NCI-H774 (cell line): Measurements from ENCODE around the gene ULK3.

Experiments
- DNase-seq: peaks from one replicate; lab custom pipeline; 2025; lab: John Stamatoyannopoulos, UW

ULK3 gene

GRCh38 chr15:74821091-74821789 lies 21.7 kb downstream of the ULK3 start:
- no peak for DNase-seq

- DNase-seq, result no peak
Measured at GRCh38 chr15:74820056-74820455, 22.9 kb downstream of the ULK3 start.

DNA sequence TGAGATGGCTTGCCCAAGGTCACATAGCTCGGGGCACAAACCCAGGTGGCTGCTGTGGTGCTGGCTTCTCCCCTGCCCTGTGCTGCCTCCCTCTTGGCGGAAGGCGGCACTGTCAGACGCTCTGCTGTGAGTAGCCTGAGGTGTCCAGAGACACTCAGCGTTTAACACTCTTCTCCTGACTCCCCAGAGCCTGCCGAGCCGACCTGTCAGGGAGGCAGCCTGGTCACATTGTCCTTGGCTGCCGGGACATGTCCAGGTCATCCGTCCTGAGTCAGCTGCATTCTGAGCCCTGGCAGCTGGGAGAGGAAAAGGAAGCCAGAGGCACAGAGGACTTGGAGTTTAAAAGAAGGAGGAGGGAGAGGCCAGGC lies 25.6 kb downstream of the ULK3 start:
- DNase-seq, result no peak

GRCh38 chr15:74816624-74817369 lies 26.2 kb downstream of the ULK3 start:
- no peak for DNase-seq

DNA sequence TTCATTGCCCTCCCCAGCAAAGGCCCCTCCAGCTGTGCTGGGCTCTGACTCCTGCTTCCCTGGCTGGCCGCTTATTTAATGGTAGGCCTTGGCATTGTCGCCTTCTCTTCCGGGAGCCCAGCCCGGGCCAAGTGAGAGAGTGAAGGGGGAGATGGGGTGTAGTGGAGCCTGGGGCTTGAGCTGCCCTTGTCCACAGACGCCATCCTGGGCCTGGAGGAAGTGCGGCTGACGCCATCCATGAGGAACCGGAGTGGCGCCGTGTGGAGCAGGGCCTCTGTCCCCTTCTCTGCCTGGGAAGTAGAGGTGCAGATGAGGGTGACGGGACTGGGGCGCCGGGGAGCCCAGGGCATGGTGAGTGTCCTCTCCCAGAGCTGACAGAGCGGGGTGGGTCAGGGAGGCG lies 27.0 kb downstream of the ULK3 start:
- no peak for DNase-seq

GRCh38 chr15:74815121-74815934 lies 27.6 kb downstream of the ULK3 start:
- DNase-seq, result no peak

- DNase-seq, result no peak
Measured at GRCh38 chr15:74812533-74812932, 30.4 kb downstream of the ULK3 start, which contains the start of gene LMAN1L. Gene LMAN1L (plus strand): TSS chr15:74812835. CDS start chr15:74812855, 20 bp downstream.

- DNase-seq, result no peak
Measured at GRCh38 chr15:74809956-74810355, 33.0 kb downstream of the ULK3 start.

GRCh38 chr15:74809242-74809641 lies 33.7 kb downstream of the ULK3 start:
- no peak for DNase-seq

- DNase-seq, result no peak
Measured at GRCh38 chr15:74808840-74809229, 34.1 kb downstream of the ULK3 start.

- peak; percentile 42 for DNase-seq
Measured at GRCh38 chr15:74808078-74808839, 34.7 kb downstream of the ULK3 start.

- DNase-seq, result no peak
Measured at GRCh38 chr15:74807282-74807681, 35.7 kb downstream of the ULK3 start.

- no peak for DNase-seq
Measured at GRCh38 chr15:74804935-74805334, 38.0 kb downstream of the ULK3 start.

DNA sequence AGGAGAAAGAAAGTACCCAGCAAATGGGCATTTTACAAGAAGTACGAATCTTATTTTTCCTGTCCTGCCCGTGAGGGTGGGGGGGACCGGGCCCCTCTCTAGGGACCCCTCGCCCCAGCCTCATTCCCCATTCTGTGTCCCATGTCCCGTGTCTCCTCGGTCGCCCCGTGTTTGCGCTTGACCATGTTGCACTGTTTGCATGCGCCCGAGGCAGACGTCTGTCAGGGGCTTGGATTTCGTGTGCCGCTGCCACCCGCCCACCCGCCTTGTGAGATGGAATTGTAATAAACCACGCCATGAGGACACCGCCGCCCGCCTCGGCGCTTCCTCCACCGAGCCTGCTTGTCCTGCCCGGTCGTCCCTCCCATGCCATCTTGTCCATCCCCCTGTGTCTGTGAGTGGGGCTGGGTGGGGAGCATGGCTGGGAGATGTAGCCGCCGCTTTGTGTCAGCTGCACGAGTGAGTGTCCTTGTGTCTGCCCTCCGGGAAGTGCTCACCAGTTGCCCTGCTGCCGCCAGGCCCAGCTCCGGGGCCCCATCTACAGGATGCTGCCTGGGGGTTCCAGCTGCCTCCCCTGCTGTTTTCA lies 40.0 kb downstream of the ULK3 start:
- no peak for DNase-seq

DNA sequence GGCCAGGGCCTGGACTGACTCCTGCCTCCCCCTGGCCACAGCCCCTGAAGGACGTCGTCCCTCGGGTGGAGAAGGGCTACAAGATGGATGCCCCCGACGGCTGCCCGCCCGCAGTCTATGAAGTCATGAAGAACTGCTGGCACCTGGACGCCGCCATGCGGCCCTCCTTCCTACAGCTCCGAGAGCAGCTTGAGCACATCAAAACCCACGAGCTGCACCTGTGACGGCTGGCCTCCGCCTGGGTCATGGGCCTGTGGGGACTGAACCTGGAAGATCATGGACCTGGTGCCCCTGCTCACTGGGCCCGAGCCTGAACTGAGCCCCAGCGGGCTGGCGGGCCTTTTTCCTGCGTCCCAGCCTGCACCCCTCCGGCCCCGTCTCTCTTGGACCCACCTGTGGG lies 40.7 kb downstream of the ULK3 start:
- DNase-seq, result no peak

DNA sequence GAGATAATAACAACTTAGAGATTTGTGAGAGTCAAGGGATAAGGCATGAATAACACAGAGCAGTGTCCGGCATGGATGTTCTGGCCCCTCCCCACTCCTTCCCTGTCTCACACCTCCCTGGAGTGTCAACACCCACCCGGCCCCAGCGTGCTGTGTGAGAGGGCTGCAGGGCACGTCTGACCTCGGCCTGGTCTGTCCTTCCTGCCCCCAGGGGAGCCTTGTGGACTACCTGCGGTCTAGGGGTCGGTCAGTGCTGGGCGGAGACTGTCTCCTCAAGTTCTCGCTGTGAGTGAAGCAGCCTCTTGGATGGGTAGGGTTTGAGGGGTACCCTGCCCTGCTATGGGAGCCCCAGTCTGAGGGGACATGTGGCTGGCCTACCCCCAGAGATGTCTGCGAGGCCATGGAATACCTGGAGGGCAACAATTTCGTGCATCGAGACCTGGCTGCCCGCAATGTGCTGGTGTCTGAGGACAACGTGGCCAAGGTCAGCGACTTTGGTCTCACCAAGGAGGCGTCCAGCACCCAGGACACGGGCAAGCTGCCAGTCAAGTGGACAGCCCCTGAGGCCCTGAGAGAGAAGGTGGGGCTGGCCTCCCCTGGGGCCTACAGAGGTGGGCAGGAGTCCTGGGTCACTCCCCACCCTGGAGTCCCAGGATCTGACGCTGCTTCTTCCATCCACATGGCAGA lies 41.5 kb downstream of the ULK3 start:
- no peak for DNase-seq

GRCh38 chr15:74800559-74801094 lies 42.3 kb downstream of the ULK3 start:
- no peak for DNase-seq

DNA sequence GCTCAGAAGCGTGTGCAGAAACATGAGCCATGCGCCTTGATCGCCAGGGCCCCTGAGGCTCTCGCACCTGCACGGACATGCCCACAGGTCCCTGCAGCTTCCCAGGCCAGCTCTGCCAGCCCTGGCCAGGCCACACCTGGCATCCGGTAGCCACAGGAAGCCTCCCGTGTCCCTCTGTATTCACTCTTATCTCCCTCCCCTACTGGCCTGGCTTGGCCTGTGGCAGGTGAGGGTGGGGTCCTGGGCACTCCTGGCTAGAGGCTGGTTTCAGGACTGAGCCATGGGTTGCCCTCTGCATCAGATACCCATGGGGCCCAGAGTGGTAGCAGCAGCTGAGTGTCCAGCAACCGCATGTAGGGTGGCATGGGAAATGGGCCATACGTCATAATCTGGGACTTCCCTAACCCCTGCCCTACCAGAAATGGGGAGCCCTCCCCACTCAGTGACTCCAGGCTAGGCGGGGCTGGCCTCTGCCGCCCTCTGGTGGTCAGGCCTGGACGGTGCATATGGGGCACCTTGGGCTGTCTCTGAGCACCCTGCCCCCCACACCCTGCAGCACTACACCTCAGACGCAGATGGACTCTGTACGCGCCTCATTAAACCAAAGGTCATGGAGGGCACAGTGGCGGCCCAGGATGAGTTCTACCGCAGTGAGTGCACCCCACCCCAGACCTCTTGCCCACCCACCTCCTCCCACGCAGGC lies 42.9 kb downstream of the ULK3 start:
- DNase-seq, result no peak

DNA sequence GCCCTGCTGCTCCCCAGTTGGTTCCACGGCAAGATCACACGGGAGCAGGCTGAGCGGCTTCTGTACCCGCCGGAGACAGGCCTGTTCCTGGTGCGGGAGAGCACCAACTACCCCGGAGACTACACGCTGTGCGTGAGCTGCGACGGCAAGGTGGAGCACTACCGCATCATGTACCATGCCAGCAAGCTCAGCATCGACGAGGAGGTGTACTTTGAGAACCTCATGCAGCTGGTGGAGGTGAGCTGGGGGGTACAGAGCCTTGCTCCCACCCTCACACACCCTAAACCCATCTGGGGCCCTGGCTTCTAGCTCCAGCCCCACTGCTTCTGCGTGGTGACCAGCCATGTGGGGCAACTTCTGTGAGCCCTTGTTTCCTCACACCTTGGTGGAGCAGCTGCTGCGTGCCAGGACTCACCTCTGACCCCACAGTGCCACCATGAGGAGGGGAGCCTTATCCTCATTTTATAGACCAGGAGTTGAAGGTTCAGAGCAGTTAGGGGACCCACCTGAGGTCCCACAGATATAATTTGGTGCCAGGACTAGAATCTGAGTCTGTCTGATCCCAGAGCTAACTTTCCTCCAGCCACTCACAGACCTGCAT lies 43.6 kb downstream of the ULK3 start:
- no peak for DNase-seq
